LNCAP (cell line): Measurements from ENCODE around the gene KANSL3.

Experiments
- CTCF ChIP-seq: fragments of 450-650 bp; IDR thresholded peaks from 2 replicates; pipeline ENCODE4 v1.5.1; 2017; ENCODE audit warnings: mild to moderate bottlenecking

The KANSL3 gene

GRCh38 chr2:96594691-96595152 lies 43.4 kb downstream of the KANSL3 start:
- TF ChIP-seq CTCF, result no peak

- no peak for TF ChIP-seq CTCF
These were observed 43.8 kb downstream of the KANSL3 start for GRCh38 chr2:96594282-96594681.

- no peak for TF ChIP-seq CTCF
These were observed 46.6 kb downstream of the KANSL3 start for GRCh38 chr2:96591494-96591893.

- no peak for TF ChIP-seq CTCF
These were observed 47.1 kb downstream of the KANSL3 start for GRCh38 chr2:96591054-96591453.

- no peak for TF ChIP-seq CTCF
These were observed 50.3 kb downstream of the KANSL3 start for GRCh38 chr2:96587843-96588242.

GRCh38 chr2:96584017-96584416 lies 54.1 kb downstream of the KANSL3 start:
- no peak for TF ChIP-seq CTCF

- TF ChIP-seq CTCF, result peak; percentile 34; the same call in 1 of the 2 replicates
These were observed 57.3 kb downstream of the KANSL3 start for GRCh38 chr2:96580771-96581170.

GRCh38 chr2:96579422-96579821 lies 58.7 kb downstream of the KANSL3 start:
- TF ChIP-seq CTCF, result no peak
